DOHH2 (cell line): ENCODE results near the gene CHML.

ENCODE experiments used
- H3F3A ChIP-seq: fragments of 200-600 bp; sonication (generic), shearing (Covaris generic); 2 replicates; pipeline ENCODE4 v1.6.0; 2016; ENCODE audit warnings: antibody characterized with exemption, mild to moderate bottlenecking; ENCODE audit not compliant: control insufficient read depth, insufficient read depth
- H3K27ac ChIP-seq: fragments of 200-600 bp; sonication (generic); 2 replicates; pipeline ENCODE4 v1.5.1; 2014; ENCODE audit warnings: low read depth, mild to moderate bottlenecking, low read length, moderate library complexity
- H3K27me3 ChIP-seq: fragments of 200-600 bp; sonication (generic); 2 replicates; pipeline ENCODE4 v1.6.1; 2014; ENCODE audit warnings: mild to moderate bottlenecking, low read length, mixed read lengths; ENCODE audit not compliant: control insufficient read depth
- H3K36me3 ChIP-seq: fragments of 200-600 bp; sonication (generic); 2 replicates; pipeline ENCODE4 v1.6.1; 2014; ENCODE audit warnings: mild to moderate bottlenecking, low read length, moderate library complexity, mixed read lengths; ENCODE audit not compliant: control insufficient read depth
- H3K4me1 ChIP-seq: fragments of 200-600 bp; sonication (generic); 2 replicates; pipeline ENCODE4 v1.6.1; 2014; ENCODE audit warnings: mild to moderate bottlenecking, low read length, mixed read lengths; ENCODE audit not compliant: control insufficient read depth
- H3K4me2 ChIP-seq: fragments of 200-600 bp; sonication (generic); 2 replicates; pipeline ENCODE4 v1.6.0; 2014; ENCODE audit warnings: mild to moderate bottlenecking, low read length, moderate library complexity
- H3K4me3 ChIP-seq: fragments of 200-600 bp; sonication (generic); 2 replicates; pipeline ENCODE4 v1.5.1; 2014; ENCODE audit warnings: mild to moderate bottlenecking, low read length, mixed read lengths
- H3K79me2 ChIP-seq: fragments of 200-600 bp; sonication (generic); 2 replicates; pipeline ENCODE4 v1.6.1; 2014; ENCODE audit warnings: mild to moderate bottlenecking, low read length, mixed read lengths; ENCODE audit not compliant: control insufficient read depth
- H3K9me2 ChIP-seq: fragments of 200-600 bp; sonication (generic); replicated peaks from 2 replicates; pipeline ENCODE4 v1.6.1; 2014; ENCODE audit warnings: mild to moderate bottlenecking, low read length, mixed read lengths; ENCODE audit not compliant: control insufficient read depth
- H3K9me3 ChIP-seq: fragments of 200-600 bp; sonication (generic); 2 replicates; pipeline ENCODE4 v1.6.1; 2014; ENCODE audit warnings: antibody characterized with exemption, low read length, mixed read lengths; ENCODE audit not compliant: control insufficient read depth, insufficient read depth
- H4K20me1 ChIP-seq: fragments of 200-600 bp; sonication (generic); 2 replicates; pipeline ENCODE4 v1.6.0; 2014; ENCODE audit warnings: low read depth, mild to moderate bottlenecking, antibody characterized with exemption, low read length, moderate library complexity; ENCODE audit not compliant: control insufficient read depth, insufficient read depth
- CTCF ChIP-seq: fragments of 200-600 bp; sonication (generic); IDR thresholded peaks from one replicate; pipeline ENCODE4 v1.5.1; 2014; ENCODE audit warnings: antibody characterized with exemption, mild to moderate bottlenecking, low read depth, low read length; ENCODE audit not compliant: poor library complexity, severe bottlenecking
- EZH2phosphoT487 ChIP-seq: fragments of 200-600 bp; sonication (generic); IDR thresholded peaks from 2 replicates; pipeline ENCODE4 v1.6.1; 2017; ENCODE audit warnings: borderline replicate concordance, mild to moderate bottlenecking, antibody characterized with exemption, low read length, moderate library complexity, mixed read lengths

Gene CHML

DNA sequence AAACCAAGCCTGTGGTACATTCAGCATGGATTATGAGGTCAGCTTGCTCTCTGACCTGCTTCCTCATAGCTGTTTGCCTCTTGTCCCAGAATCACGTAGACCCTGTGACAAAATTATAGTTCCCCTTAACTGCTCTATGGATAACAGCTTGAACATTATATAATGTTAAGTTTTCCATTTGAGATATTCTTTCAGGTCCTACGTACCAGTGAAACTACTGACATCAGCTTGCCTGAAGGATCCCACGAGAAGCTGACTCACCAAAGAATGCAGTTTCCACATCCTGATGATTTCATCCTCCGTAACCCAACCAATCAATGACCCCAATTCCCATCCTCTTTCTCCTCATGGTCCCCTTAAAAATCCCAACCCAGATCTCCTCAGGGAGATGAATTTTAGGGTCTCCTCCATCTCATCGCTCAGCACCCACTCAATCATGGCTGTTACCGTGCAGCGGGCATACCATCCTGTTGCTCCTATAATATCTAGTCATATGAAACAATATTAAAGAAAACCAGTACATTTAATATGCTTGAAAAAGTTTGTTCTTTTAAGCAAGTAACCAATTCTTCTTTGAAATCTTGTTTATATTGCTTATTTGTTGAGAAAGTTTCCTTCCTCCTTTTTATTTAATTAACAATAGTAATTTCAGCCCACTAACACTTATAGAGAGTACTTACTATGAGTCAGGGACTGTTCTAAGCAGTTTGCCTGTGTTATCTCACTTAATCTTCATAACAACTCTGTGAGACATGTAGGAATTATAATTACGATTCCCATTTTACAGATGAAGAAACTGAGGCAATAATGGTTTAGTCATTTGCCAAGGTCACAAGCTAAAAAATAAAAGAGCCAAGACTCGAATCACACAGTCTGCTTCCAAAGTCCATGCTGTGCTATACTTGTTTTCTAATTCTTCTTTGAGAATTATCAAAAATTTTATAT is 27.4 kb downstream of the CHML start:
- no peak overlapping the region for H3K27ac ChIP-seq
- no peak overlapping the region for H3K4me2 ChIP-seq
- no peaks in the 10 kb centered on the region for H3K9me2 ChIP-seq
- no peaks in the 10 kb centered on the region for H3K27me3 ChIP-seq
- no peaks in the 10 kb centered on the region for H3F3A ChIP-seq
- H3K4me1 ChIP-seq = peaks cover 5% of the 10 kb centered on the region
- H3K9me3 ChIP-seq = no peaks in the 10 kb centered on the region
- no peaks in the 10 kb centered on the region for H3K79me2 ChIP-seq
- H4K20me1 ChIP-seq = no peaks in the 10 kb centered on the region
- H3K36me3 ChIP-seq = no peaks in the 10 kb centered on the region
- no peak overlapping the region for H3K4me3 ChIP-seq
- TF ChIP-seq EZH2phosphoT487 (no peak), CTCF (no peak)

- no peak for TF ChIP-seq EZH2phosphoT487
- TF ChIP-seq CTCF = no peak
- Histone ChIP-seq H3K4me1 (peaks cover 5% of the 10 kb centered on the region), H3K36me3 (no peaks in the 10 kb centered on the region), H3K4me3 (no peak overlapping the region), H3K27me3 (no peaks in the 10 kb centered on the region), H3K9me2 (no peaks in the 10 kb centered on the region), H3K79me2 (no peaks in the 10 kb centered on the region), H3K4me2 (no peak overlapping the region), H3F3A (no peaks in the 10 kb centered on the region), H4K20me1 (no peaks in the 10 kb centered on the region), H3K9me3 (no peaks in the 10 kb centered on the region), H3K27ac (no peak overlapping the region)
Measured at GRCh38 chr1:241611736-241612135, 28.4 kb downstream of the CHML start.

DNA sequence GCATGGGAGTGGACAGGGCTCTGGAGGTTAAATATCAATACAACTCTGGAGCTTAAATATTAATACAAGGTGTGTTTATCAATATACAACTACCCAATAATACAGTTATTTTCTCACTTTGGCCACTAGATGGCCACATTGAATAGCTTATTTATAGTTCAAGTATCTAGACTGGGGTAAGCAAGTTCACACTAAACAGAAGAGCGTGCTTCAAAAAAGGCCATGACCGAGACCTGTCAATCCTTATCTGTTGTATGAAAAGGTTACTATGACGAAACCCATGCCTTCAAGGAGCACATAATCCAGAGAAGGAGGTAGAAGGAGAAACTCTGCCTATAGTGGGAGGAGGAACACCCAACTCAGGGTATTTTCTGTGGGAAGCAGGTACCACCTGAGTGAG is 29.1 kb downstream of the CHML start:
- H3K4me1 ChIP-seq = peaks cover 5% of the 10 kb centered on the region
- H3K9me3 ChIP-seq = no peaks in the 10 kb centered on the region
- peak overlapping the region; percentile 23 for H3K4me2 ChIP-seq

More for the DNA sequence above, 29.1 kb downstream of the CHML start:
- no peak overlapping the region for H3K4me3 ChIP-seq
- no peaks in the 10 kb centered on the region for H4K20me1 ChIP-seq
- H3F3A ChIP-seq = no peaks in the 10 kb centered on the region
- no peaks in the 10 kb centered on the region for H3K27me3 ChIP-seq
- H3K79me2 ChIP-seq = no peaks in the 10 kb centered on the region
- TF ChIP-seq EZH2phosphoT487 (no peak), CTCF (peak; percentile 70)
- no peak overlapping the region for H3K27ac ChIP-seq
- no peaks in the 10 kb centered on the region for H3K9me2 ChIP-seq
- no peaks in the 10 kb centered on the region for H3K36me3 ChIP-seq
